ENCODE measurements around the gene KDF1. TPM values are rescaled to one million over a fixed set of nuclear protein-coding genes. Genes with fewer than 3 reads are reported as not detected.
A peak's percentile ranks its signal among the peaks of the same experiment; 100 is the strongest.

KDF1 gene
- total and polyA plus RNA-seq, 2 of the 13 experiments (the other 11 are each of a cell fraction or from before 2014, with no cell fraction given) = 1.9 to 4.9 TPM

DNA sequence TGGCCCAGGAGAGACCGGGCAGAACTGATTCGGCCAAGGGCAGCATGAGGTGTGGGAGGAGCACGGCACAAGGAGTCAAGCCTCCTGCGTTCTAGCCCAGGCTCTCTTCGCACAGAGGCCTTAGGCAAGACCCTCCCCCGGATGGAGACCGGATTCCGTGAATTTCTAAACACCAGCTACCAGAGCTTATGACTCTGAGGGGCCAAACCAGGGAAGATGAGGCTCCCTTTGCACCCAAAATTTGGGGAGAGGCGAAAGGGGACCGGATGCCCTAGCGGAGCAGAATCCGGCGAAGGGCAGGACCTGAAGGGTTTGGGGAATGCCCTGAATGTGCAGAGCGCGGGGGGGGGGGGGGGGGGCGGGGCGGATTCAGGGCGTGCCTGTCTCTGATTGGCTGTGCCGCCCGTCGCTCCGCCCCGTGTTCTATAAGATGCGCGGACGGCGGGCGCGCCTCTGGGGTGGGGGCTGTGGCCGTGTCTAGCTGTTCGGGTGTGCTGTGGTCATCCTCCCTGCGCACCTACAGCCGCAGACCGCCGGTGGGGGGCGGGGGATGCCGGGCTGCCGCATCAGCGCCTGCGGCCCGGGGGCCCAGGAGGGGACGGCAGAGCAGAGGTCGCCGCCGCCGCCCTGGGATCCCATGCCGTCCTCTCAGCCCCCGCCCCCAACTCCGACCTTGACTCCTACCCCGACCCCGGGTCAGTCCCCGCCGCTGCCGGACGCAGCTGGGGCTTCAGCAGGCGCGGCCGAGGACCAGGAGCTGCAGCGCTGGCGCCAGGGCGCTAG, 33.2 kb upstream of the KDF1 start, which contains the start of gene TRNP1 (continued):
- TF ChIP-seq ZNF740 (CRISPR knock-in tag; IDR thresholded peaks at IDR 0.05) (peak; percentile 85), CCDC6 (CRISPR knock-in tag; IDR thresholded peaks at IDR 0.05) (peak; percentile 93), ZNF772 (CRISPR knock-in tag; IDR thresholded peaks at IDR 0.05) (peak; percentile 82), ZNF577 (CRISPR knock-in tag; IDR thresholded peaks at IDR 0.05; ENCODE audit: borderline replicate concordance, low read depth) (no peak; the same call in 1 of the 2 replicates), ZNF547 (CRISPR knock-in tag; IDR thresholded peaks at IDR 0.05) (peak; percentile 58), HNF4A (CRISPR knock-in tag; IDR thresholded peaks at IDR 0.05) (peak; percentile 71), PITX1 (CRISPR knock-in tag; IDR thresholded peaks at IDR 0.05) (no peak), ZNF556 (CRISPR knock-in tag; IDR thresholded peaks at IDR 0.05; ENCODE audit: borderline replicate concordance) (peak; percentile 60; the same call in 1 of the 2 replicates), PAF1 (CRISPR knock-in tag; IDR thresholded peaks at IDR 0.05) (0 out of 2 replicates have a peak, but pooled peaks have one; percentile 46), ZNF619 (CRISPR knock-in tag; IDR thresholded peaks at IDR 0.05) (peak; percentile 76; the same call in 1 of the 2 replicates), JARID2 (CRISPR knock-in tag; IDR thresholded peaks at IDR 0.05; ENCODE audit: insufficient replicate concordance) (no peak), EP300 (IDR thresholded peaks at IDR 0.05; ENCODE audit: low read depth in 2 of 2, low read length in 2 of 2) (peak in 1 of 2 experiments; percentile 74; a peak in 2 of 4 replicates), EP300 (CRISPR knock-in tag; IDR thresholded peaks at IDR 0.05; ENCODE audit: borderline replicate concordance) (peak; percentile 73; the same call in 1 of the 2 replicates), ZNF34 (CRISPR knock-in tag; IDR thresholded peaks at IDR 0.05; ENCODE audit: borderline replicate concordance) (peak; percentile 67; the same call in 1 of the 2 replicates), RFX1 (IDR thresholded peaks at IDR 0.05) (no peak), ZFY (CRISPR knock-in tag; IDR thresholded peaks at IDR 0.05) (peak; percentile 65), EEA1 (CRISPR knock-in tag; IDR thresholded peaks at IDR 0.05; ENCODE audit: borderline replicate concordance) (no peak), ZMYM4 (CRISPR knock-in tag; IDR thresholded peaks at IDR 0.05) (peak; percentile 37; the same call in 1 of the 2 replicates), ZFP36 (IDR thresholded peaks at IDR 0.05; ENCODE audit: borderline replicate concordance, low read depth, low read length, partially characterized antibody) (no peak), FOXA1 (IDR thresholded peaks at IDR 0.05) (no peak), FOXA1 (CRISPR knock-in tag; IDR thresholded peaks at IDR 0.05) (peak; percentile 39; the same call in 1 of the 2 replicates)
- TF ChIP-seq, protein P1, sequence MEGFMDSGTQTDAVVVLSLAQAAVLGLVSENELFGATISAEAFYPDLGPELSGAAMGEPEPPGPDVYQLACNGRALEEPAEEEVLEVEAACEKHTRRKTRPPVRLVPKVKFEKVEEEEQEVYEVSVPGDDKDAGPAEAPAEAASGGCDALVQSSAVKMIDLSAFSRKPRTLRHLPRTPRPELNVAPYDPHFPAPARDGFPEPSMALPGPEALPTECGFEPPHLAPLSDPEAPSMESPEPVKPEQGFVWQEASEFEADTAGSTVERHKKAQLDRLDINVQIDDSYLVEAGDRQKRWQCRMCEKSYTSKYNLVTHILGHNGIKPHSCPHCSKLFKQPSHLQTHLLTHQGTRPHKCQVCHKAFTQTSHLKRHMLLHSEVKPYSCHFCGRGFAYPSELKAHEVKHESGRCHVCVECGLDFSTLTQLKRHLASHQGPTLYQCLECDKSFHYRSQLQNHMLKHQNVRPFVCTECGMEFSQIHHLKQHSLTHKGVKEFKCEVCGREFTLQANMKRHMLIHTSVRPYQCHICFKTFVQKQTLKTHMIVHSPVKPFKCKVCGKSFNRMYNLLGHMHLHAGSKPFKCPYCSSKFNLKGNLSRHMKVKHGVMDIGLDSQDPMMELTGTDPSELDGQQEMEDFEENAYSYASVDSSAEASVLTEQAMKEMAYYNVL (CRISPR knock-in tag; IDR thresholded peaks at IDR 0.05; ENCODE audit: borderline replicate concordance) = peak; percentile 67; the same call in 1 of the 2 replicates
- TF ChIP-seq, protein P2, sequence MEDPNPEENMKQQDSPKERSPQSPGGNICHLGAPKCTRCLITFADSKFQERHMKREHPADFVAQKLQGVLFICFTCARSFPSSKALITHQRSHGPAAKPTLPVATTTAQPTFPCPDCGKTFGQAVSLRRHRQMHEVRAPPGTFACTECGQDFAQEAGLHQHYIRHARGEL (CRISPR knock-in tag; IDR thresholded peaks at IDR 0.05) = no peak
- TF ChIP-seq, protein P3, sequence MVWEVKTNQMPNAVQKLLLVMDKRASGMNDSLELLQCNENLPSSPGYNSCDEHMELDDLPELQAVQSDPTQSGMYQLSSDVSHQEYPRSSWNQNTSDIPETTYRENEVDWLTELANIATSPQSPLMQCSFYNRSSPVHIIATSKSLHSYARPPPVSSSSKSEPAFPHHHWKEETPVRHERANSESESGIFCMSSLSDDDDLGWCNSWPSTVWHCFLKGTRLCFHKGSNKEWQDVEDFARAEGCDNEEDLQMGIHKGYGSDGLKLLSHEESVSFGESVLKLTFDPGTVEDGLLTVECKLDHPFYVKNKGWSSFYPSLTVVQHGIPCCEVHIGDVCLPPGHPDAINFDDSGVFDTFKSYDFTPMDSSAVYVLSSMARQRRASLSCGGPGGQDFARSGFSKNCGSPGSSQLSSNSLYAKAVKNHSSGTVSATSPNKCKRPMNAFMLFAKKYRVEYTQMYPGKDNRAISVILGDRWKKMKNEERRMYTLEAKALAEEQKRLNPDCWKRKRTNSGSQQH (CRISPR knock-in tag; IDR thresholded peaks at IDR 0.05; ENCODE audit: low read depth) = peak; percentile 38; the same call in 1 of the 2 replicates
- TF ChIP-seq, protein P4, sequence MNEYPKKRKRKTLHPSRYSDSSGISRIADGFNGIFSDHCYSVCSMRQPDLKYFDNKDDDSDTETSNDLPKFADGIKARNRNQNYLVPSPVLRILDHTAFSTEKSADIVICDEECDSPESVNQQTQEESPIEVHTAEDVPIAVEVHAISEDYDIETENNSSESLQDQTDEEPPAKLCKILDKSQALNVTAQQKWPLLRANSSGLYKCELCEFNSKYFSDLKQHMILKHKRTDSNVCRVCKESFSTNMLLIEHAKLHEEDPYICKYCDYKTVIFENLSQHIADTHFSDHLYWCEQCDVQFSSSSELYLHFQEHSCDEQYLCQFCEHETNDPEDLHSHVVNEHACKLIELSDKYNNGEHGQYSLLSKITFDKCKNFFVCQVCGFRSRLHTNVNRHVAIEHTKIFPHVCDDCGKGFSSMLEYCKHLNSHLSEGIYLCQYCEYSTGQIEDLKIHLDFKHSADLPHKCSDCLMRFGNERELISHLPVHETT (CRISPR knock-in tag; conservative IDR thresholded peaks at IDR 0.05) = peak; percentile 93
